ENCODE results near the gene GARRE1.
"Not testable (repeated sequence)": the region's sequence is repeated elsewhere in the genome, so short reads cannot be mapped to it uniquely, and the experiment has no call there.

GARRE1 gene

DNA sequence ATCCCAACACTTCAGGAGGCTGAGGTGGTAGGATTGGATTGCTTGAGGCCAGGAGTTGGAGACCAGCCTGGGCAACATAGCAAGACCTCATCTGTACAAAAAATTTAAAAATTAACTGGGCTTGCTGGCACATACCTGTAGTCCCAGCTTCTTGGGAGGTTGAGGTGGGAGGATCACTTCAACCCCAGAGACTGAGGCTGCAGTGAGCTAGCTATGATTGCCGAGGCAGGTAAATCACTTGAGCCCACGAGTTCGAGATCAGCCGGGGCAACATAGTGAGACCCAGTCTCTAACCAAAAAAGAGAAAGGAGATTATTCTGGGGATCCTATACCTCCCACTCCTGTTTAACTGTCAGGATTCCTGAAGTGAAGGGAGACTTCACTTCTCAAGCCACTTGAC lies 16.4 kb upstream of the GARRE1 start:
- no peaks in the 10 kb centered on the region for H3K27me3 Mint-ChIP-seq
- H3K4me1 Mint-ChIP-seq (ENCODE audit: low read depth in 2 of 2), result peaks cover 2 to 3% of the 10 kb centered on the region in 2 donors
- no peaks in the 10 kb centered on the region for H3K9me3 Mint-ChIP-seq
- H3K4me3 Mint-ChIP-seq, result no peak overlapping the region
- ATAC-seq (replicated peaks), result no peak
- H3K36me3 Mint-ChIP-seq (ENCODE audit: insufficient read depth), result peaks cover 9% of the 10 kb centered on the region
- no peak for DNase-seq
- H3K27ac Mint-ChIP-seq, result peak overlapping the region in 1 of 2 donors; percentile 1

GRCh38 chr19:34241513-34242337 lies 12.6 kb upstream of the GARRE1 start:
- Mint-ChIP-seq H3K27me3 (no peaks in the 10 kb centered on the region), H3K27ac (no peak overlapping the region), H3K9me3 (no peaks in the 10 kb centered on the region), H3K4me3 (no peak overlapping the region), H3K36me3 (ENCODE audit: insufficient read depth) (peaks cover 3% of the 10 kb centered on the region), H3K4me1 (ENCODE audit: low read depth in 2 of 2) (no peaks in the 10 kb centered on the region)
- DNase-seq (no peak), ATAC-seq (replicated peaks) (no peak)

GRCh38 chr19:34243138-34243875 lies 11.0 kb upstream of the GARRE1 start:
- not testable (repeated sequence) for H3K4me3 Mint-ChIP-seq; DNase-seq; H3K27me3 Mint-ChIP-seq; H3K36me3 Mint-ChIP-seq (ENCODE audit: insufficient read depth); H3K4me1 Mint-ChIP-seq (ENCODE audit: low read depth in 2 of 2); H3K27ac Mint-ChIP-seq; ATAC-seq (replicated peaks); H3K9me3 Mint-ChIP-seq

- H3K4me1 Mint-ChIP-seq (ENCODE audit: low read depth in 2 of 2), result no peaks in the 10 kb centered on the region
- DNase-seq (no peak), ATAC-seq (replicated peaks) (no peak)
- H3K36me3 Mint-ChIP-seq (ENCODE audit: insufficient read depth), result peaks cover 7% of the 10 kb centered on the region
- no peak overlapping the region for H3K27ac Mint-ChIP-seq
- H3K4me3 Mint-ChIP-seq, result no peak overlapping the region
- no peaks in the 10 kb centered on the region for H3K9me3 Mint-ChIP-seq
- no peaks in the 10 kb centered on the region for H3K27me3 Mint-ChIP-seq
Observed at GRCh38 chr19:34243876-34244578, 10.3 kb upstream of the GARRE1 start.

DNA sequence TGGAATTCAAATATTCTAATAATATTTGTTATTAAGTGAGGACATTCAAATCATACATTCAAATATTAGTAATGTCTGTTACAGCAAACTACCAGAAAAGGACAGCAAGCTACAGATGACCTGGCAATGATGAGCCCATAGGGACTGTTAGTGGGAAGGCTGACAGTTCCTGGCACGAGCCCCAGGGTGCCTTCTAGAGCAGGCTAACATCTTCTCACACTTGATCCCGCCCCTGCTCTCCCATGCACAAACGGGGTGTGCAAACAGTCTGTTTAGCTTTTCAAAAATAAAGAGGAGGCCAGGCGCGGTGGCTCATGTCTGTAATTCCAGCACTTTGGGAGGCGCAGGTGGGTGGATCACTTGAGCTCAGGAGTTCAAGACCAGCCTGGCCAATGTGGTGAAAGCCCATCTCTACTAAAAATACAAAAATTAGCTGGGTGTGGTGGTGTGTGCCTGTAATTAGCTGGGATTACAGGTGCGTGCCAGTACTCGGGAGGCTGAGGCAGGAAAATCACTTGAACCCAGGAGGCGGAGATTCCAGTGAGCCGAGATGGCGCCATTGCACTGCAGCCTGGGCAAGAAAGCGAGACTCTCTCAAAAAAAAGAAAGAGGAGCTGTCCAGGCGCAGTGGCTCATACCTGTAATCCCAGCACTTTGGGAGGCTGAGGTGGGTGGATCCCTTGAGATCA lies 9.6 kb upstream of the GARRE1 start:
- H3K4me1 Mint-ChIP-seq (ENCODE audit: low read depth in 2 of 2), result no peaks in the 10 kb centered on the region
- H3K36me3 Mint-ChIP-seq (ENCODE audit: insufficient read depth), result peaks cover 7% of the 10 kb centered on the region
- DNase-seq, result no peak
- peak overlapping the region in 1 of 2 donors; percentile 32 for H3K27ac Mint-ChIP-seq
- no peak for ATAC-seq (replicated peaks)
- no peak overlapping the region for H3K4me3 Mint-ChIP-seq
- no peaks in the 10 kb centered on the region for H3K27me3 Mint-ChIP-seq
- no peaks in the 10 kb centered on the region for H3K9me3 Mint-ChIP-seq

DNA sequence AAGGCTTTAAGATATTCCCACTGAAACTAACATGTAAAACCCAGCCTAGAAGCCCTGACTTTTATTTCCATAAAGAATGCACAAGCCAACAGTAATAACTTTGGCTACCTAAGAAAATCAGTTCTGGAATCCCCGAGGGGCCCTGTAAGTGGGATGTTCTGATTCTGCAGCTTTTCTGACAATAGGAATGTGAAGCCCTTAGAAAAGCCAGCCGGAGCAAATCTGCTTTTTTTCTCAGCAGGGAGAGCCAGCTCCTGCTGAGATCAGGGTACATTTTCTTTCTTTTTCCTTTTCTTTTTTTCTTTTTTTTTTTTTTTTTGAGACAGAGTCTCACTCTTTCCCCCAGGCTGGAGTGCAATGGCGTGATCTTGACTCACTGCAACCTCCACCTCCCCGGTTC lies 8.0 kb upstream of the GARRE1 start:
- ATAC-seq (replicated peaks) (no peak), DNase-seq (no peak)
- H3K36me3 Mint-ChIP-seq (ENCODE audit: insufficient read depth), result peaks cover 9% of the 10 kb centered on the region
- H3K4me1 Mint-ChIP-seq (ENCODE audit: low read depth in 2 of 2), result no peaks in the 10 kb centered on the region
- no peak overlapping the region for H3K27ac Mint-ChIP-seq
- no peaks in the 10 kb centered on the region for H3K27me3 Mint-ChIP-seq
- H3K9me3 Mint-ChIP-seq, result no peaks in the 10 kb centered on the region
- no peak overlapping the region for H3K4me3 Mint-ChIP-seq

DNA sequence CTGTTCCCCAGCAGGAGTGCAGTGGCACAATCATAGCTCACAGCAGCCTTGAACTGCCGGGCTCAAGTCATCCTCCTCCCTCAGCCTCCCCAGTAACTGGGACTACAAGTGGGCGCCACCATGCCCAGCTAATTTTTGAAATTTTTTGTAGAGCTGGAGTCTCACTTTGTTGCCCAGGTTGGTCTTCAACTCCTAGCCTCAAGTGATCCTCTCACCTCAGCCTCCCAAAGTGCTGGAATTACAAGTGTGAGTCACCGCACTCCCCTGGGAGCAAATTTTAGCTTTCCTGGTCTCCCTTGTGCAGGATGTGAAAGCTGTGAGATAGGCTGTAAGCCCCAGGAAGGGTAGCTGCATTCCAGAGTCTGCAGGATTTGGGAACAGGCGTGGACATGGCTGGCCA lies 5.4 kb upstream of the GARRE1 start:
- Mint-ChIP-seq H3K27me3 (no peaks in the 10 kb centered on the region), H3K4me1 (ENCODE audit: low read depth in 2 of 2) (peaks cover 2 to 7% of the 10 kb centered on the region in 2 donors), H3K27ac (no peak overlapping the region), H3K36me3 (ENCODE audit: insufficient read depth) (peaks cover 8% of the 10 kb centered on the region), H3K9me3 (no peaks in the 10 kb centered on the region), H3K4me3 (no peak overlapping the region)
- ATAC-seq (replicated peaks) (no peak), DNase-seq (no peak)

DNA sequence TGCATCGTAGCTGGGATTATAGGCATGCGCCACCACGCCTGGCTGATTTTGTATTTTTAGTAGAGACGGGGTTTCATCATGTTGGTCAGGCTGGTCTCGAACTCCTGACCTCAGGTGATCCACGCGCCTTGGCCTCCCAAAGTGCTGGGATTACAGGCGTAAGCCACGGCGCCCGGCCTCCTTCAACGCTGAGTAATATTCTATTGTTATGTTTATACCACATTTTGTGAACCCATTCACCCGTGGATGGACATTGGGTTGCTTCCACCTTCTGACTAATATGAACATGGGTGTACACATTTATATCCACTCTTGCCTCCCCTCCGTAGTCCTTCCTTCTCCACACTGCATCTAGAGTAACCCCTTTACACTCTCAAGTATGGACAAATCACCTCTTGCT lies 1.2 kb upstream of the GARRE1 start:
- not testable (repeated sequence) for H3K36me3 Mint-ChIP-seq (ENCODE audit: insufficient read depth); DNase-seq; ATAC-seq (replicated peaks); H3K9me3 Mint-ChIP-seq; H3K27me3 Mint-ChIP-seq
- peaks cover 13 to 22% of the 10 kb centered on the region in 2 donors for H3K4me1 Mint-ChIP-seq (ENCODE audit: low read depth in 2 of 2)
- H3K27ac Mint-ChIP-seq, result peak overlapping the region in 1 of 2 donors; percentile 98
- peak overlapping the region in 1 of 2 donors; percentile 91 for H3K4me3 Mint-ChIP-seq

- Mint-ChIP-seq H3K27ac (peak overlapping the region; percentile 95 to 98), H3K4me1 (ENCODE audit: low read depth in 2 of 2) (peaks cover 14 to 24% of the 10 kb centered on the region in 2 donors), H3K36me3 (ENCODE audit: insufficient read depth) (peaks cover 13% of the 10 kb centered on the region), H3K4me3 (peak overlapping the region; percentile 87 to 91)
- not testable (repeated sequence) for ATAC-seq (replicated peaks); H3K9me3 Mint-ChIP-seq; DNase-seq; H3K27me3 Mint-ChIP-seq
Observed at GRCh38 chr19:34253681-34254045, 691 bp upstream of the GARRE1 start.

DNA sequence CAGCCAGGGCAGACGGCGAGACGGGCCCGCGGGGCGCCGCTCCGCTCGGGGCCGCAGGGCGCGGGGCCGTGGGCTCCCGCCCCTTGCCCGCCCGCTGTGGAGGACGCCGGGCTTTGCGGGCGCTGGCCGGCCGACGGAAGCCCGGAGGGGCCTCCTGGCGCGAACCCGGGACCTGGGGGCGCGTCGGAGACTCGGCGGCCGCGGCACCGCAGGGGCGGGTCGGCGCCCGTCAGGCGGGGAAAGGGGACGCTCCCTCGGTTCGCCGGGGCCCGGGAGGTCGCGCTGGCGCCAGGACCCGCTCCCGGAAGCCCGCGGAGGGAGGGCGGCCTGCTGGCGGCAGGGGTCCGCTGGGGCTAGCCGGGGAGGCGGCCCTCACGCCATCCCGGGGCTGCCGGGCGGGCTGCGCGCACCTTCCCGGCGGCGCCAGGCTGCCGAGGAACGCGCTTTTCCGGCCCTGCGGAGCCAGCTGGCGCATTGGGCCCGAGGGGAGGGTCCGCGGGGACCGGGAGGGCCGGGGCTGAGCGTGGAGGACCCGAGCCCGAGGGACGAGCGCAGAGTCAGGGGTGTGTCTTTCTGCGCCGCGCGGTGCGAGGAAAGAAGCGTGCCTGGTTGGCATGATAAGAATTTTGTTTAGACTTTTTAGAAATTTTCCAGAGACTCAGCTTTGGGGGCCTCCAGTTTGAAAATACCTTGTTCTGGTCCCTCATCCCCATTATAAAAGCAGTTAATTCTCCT lies 511 bp downstream of the GARRE1 start:
- ATAC-seq (replicated peaks), result peak; percentile 57
- Mint-ChIP-seq H3K36me3 (ENCODE audit: insufficient read depth) (peaks cover 12% of the 10 kb centered on the region), H3K4me1 (ENCODE audit: low read depth in 2 of 2) (peaks cover 20 to 29% of the 10 kb centered on the region in 2 donors), H3K27ac (peak overlapping the region; percentile 95 to 98), H3K4me3 (peak overlapping the region; percentile 87 to 91), H3K27me3 (no peaks in the 10 kb centered on the region), H3K9me3 (no peaks in the 10 kb centered on the region)
- peak; percentile 5 to 35 (median 19) for DNase-seq

- H3K27ac Mint-ChIP-seq, result peak overlapping the region; percentile 41 to 58
- H3K4me1 Mint-ChIP-seq (ENCODE audit: low read depth in 2 of 2), result peaks cover 21 to 29% of the 10 kb centered on the region in 2 donors
- H3K9me3 Mint-ChIP-seq, result no peaks in the 10 kb centered on the region
- H3K27me3 Mint-ChIP-seq, result no peaks in the 10 kb centered on the region
- H3K36me3 Mint-ChIP-seq (ENCODE audit: insufficient read depth), result peaks cover 10% of the 10 kb centered on the region
- ATAC-seq (replicated peaks) (no peak), DNase-seq (no peak)
- peak overlapping the region; percentile 70 to 71 for H3K4me3 Mint-ChIP-seq
Observed at GRCh38 chr19:34255546-34255945, 1.2 kb downstream of the GARRE1 start.

DNA sequence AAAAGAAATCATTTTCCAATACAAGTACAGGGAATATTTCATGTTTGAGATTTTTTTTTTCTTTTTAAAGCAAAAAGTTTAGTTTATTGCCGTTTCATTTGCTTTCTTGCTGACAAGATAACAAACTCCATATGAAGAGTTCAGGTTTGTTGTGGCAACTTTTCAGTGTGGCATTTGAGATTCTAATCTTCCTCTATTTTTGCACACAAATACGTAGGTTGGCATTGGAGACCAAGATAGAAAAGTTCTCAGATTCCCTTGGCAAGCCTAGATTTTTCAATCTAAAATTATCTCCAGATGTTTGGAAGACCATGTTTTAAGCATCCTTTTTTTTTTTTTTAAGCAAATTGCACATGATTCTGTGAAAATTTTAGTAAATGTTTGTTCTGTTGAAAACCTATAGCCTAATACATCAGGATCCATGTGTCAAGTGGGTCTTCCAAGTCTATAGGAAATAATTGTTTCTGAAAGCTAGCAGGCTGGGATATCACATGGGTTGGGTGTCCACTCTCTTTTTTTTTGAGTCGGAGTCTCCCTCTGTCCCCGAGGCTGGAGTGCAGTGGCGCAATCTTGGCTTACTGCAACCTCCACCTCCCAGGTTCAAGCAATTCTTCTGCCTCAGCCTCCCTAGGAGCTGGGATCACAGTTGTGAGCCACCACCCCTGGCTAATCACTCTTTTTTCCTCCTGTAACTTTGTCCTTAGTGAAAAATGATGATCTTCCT lies 2.6 kb downstream of the GARRE1 start:
- Mint-ChIP-seq H3K36me3 (ENCODE audit: insufficient read depth) (peaks cover 10% of the 10 kb centered on the region), H3K27ac (peak overlapping the region in 1 of 2 donors; percentile 29), H3K27me3 (no peaks in the 10 kb centered on the region), H3K9me3 (no peaks in the 10 kb centered on the region), H3K4me3 (peak overlapping the region in 1 of 2 donors; percentile 21), H3K4me1 (ENCODE audit: low read depth in 2 of 2) (peaks cover 28 to 37% of the 10 kb centered on the region in 2 donors)
- DNase-seq (no peak), ATAC-seq (replicated peaks) (no peak)

Data from effector memory CD8-positive, alpha-beta T cell (primary cell).